Prostate gland (tissue), 2 donors: ENCODE data around the gene DUSP18.

Experiments used
- CTCF ChIP-seq, 4 experiments: fragments of 200-600 bp in 2 of 4; fragments of 450-650 bp in 2 of 4; sonication (generic) in 2 of 4; IDR thresholded peaks; 1 replicate in 3 of 4; 2 replicates in 1 of 4; pipeline ENCODE4 v1.5.1; 2016 to 2019; ENCODE audit warnings: antibody characterized with exemption in 4 of 4, mild to moderate bottlenecking in 2 of 4, moderate library complexity in 2 of 4
- POLR2AphosphoS5 ChIP-seq: sonication (generic); formaldehyde crosslinking; IDR thresholded peaks from one replicate; pipeline ENCODE4 v1.6.1; 2017; ENCODE audit warnings: antibody characterized with exemption

- TF ChIP-seq POLR2AphosphoS5, result no peak
- no peak for TF ChIP-seq CTCF (IDR thresholded peaks at IDR 0.05)
These were observed 39.2 kb downstream of the DUSP18 start for GRCh38 chr22:30628491-30628890.
